Thyroid gland (tissue), 4 donors: Measurements from ENCODE around the gene STYX.

Source experiments
- POLR2A ChIP-seq, 2 donors: fragments of 450-650 bp; IDR thresholded peaks; one replicate each; pipeline ENCODE4 v1.6.1; 2017; ENCODE audit warnings: antibody characterized with exemption in 2 of 2, mild to moderate bottlenecking in 2 of 2, moderate library complexity in 1 of 2
- TF ChIP-seq, protein P1 (sequence below), 6 experiments: fragments of 200-600 bp in 3 of 6; fragments of 450-650 bp in 3 of 6; sonication (generic) in 3 of 6; IDR thresholded peaks; one replicate each; pipeline ENCODE4 v1.5.1; 2016 to 2019; ENCODE audit warnings: antibody characterized with exemption in 6 of 6, mild to moderate bottlenecking in 2 of 6, inconsistent platforms in 1 of 6, moderate library complexity in 1 of 6

- TF ChIP-seq, protein P1, sequence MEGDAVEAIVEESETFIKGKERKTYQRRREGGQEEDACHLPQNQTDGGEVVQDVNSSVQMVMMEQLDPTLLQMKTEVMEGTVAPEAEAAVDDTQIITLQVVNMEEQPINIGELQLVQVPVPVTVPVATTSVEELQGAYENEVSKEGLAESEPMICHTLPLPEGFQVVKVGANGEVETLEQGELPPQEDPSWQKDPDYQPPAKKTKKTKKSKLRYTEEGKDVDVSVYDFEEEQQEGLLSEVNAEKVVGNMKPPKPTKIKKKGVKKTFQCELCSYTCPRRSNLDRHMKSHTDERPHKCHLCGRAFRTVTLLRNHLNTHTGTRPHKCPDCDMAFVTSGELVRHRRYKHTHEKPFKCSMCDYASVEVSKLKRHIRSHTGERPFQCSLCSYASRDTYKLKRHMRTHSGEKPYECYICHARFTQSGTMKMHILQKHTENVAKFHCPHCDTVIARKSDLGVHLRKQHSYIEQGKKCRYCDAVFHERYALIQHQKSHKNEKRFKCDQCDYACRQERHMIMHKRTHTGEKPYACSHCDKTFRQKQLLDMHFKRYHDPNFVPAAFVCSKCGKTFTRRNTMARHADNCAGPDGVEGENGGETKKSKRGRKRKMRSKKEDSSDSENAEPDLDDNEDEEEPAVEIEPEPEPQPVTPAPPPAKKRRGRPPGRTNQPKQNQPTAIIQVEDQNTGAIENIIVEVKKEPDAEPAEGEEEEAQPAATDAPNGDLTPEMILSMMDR (IDR thresholded peaks at IDR 0.05): no peak
- TF ChIP-seq POLR2A (IDR thresholded peaks at IDR 0.05): no peak
These were observed 11.9 kb downstream of the STYX start for GRCh38 chr14:52741865-52742264.
